HepG2 (cell line): ENCODE measurements around the gene ELANE. TPM values are rescaled to one million over a fixed set of nuclear protein-coding genes. Genes with fewer than 3 reads are reported as not detected.

ENCODE experiments used
- AGO1 ChIP-seq: fragments of 200-400 bp; formaldehyde crosslinking; IDR thresholded peaks from 2 replicates; pipeline ENCODE4 v1.6.1; 2017; ENCODE audit warnings: mild to moderate bottlenecking, low read depth, low read length, moderate library complexity; ENCODE audit not compliant: poor library complexity, severe bottlenecking
- ARID4A ChIP-seq: sonication (generic); formaldehyde crosslinking; IDR thresholded peaks from 2 replicates; pipeline ENCODE4 v1.5.0; 2020; ENCODE audit warnings: mild to moderate bottlenecking, missing genetic modification reagents, borderline replicate concordance
- ELF4 ChIP-seq: sonication (generic); formaldehyde crosslinking; IDR thresholded peaks from 2 replicates; pipeline ENCODE4 v1.5.0; 2020; ENCODE audit warnings: missing genetic modification reagents, mild to moderate bottlenecking, moderate library complexity, borderline replicate concordance
- HHEX ChIP-seq: IDR thresholded peaks from 2 replicates; pipeline ENCODE4 v1.6.1; 2016; ENCODE audit warnings: control low read depth
- IRX3 ChIP-seq: sonication (generic); formaldehyde crosslinking; IDR thresholded peaks from 2 replicates; pipeline ENCODE4 v1.8.1; 2023; ENCODE audit warnings: mild to moderate bottlenecking, low read depth, missing genetic modification reagents, borderline replicate concordance
- ISX ChIP-seq: sonication (generic); formaldehyde crosslinking; conservative IDR thresholded peaks from 2 replicates; pipeline ENCODE4 v1.5.0; 2020; ENCODE audit warnings: missing genetic modification reagents
- JUND ChIP-seq: sonication (generic); formaldehyde crosslinking; IDR thresholded peaks from 2 replicates; pipeline ENCODE4 v1.8.0; 2022; ENCODE audit warnings: mild to moderate bottlenecking, missing genetic modification reagents
- NCOA5 ChIP-seq: sonication (generic); formaldehyde crosslinking; IDR thresholded peaks from 2 replicates; pipeline ENCODE4 v1.4.0; 2020; ENCODE audit warnings: missing genetic modification reagents
- NR2C2 ChIP-seq: sonication (generic); formaldehyde crosslinking; IDR thresholded peaks from 2 replicates; pipeline ENCODE4 v1.4.0; 2020; ENCODE audit warnings: missing genetic modification reagents, mild to moderate bottlenecking, moderate library complexity, borderline replicate concordance
- PCBP1 ChIP-seq: fragments of 200-400 bp; formaldehyde crosslinking; IDR thresholded peaks from 2 replicates; pipeline ENCODE4 v1.6.1; 2017; ENCODE audit warnings: mild to moderate bottlenecking, low read depth, low read length, borderline replicate concordance
- SKIL ChIP-seq: sonication (generic); formaldehyde crosslinking; IDR thresholded peaks from 2 replicates; pipeline ENCODE4 v1.8.0; 2022; ENCODE audit warnings: missing genetic modification reagents, mild to moderate bottlenecking, moderate library complexity, borderline replicate concordance
- SMAD3 ChIP-seq: sonication (generic); formaldehyde crosslinking; IDR thresholded peaks from 2 replicates; pipeline ENCODE4 v1.4.0; 2020; ENCODE audit warnings: missing genetic modification reagents
- SP1 ChIP-seq, 2 experiments: fragments of 450-650 bp in 1 of 2; sonication (generic) in 1 of 2; formaldehyde crosslinking in 1 of 2; IDR thresholded peaks; 2 replicates each; pipeline versions ENCODE4 v1.4.0 to v1.6.1; 2016 to 2020; ENCODE audit warnings: missing genetic modification reagents in 1 of 2
- ZBTB39 ChIP-seq: sonication (generic); formaldehyde crosslinking; IDR thresholded peaks from 2 replicates; pipeline ENCODE4 v1.5.0; 2020; ENCODE audit warnings: missing genetic modification reagents
- ZBTB7B ChIP-seq: sonication (generic); formaldehyde crosslinking; IDR thresholded peaks from 2 replicates; pipeline ENCODE4 v1.4.0; 2020; ENCODE audit warnings: missing genetic modification reagents
- ZNF382 ChIP-seq: sonication (generic); formaldehyde crosslinking; IDR thresholded peaks from 2 replicates; pipeline ENCODE4 v1.5.0; 2020; ENCODE audit warnings: missing genetic modification reagents, mild to moderate bottlenecking, borderline replicate concordance
- ZNF446 ChIP-seq: sonication (generic); formaldehyde crosslinking; IDR thresholded peaks from 2 replicates; pipeline ENCODE4 v1.5.0; 2020; ENCODE audit warnings: mild to moderate bottlenecking, missing genetic modification reagents
- ZNF7 ChIP-seq: IDR thresholded peaks from 2 replicates; pipeline ENCODE4 v1.6.1; 2016; ENCODE audit warnings: missing biosample characterization, missing genetic modification reagents
- ZNF768 ChIP-seq: sonication (generic); formaldehyde crosslinking; IDR thresholded peaks from 2 replicates; pipeline ENCODE4 v1.4.0; 2020; ENCODE audit warnings: missing genetic modification reagents
- ZNF775 ChIP-seq: sonication (generic); formaldehyde crosslinking; IDR thresholded peaks from 2 replicates; pipeline ENCODE4 v1.4.0; 2020; ENCODE audit warnings: missing genetic modification reagents, mild to moderate bottlenecking, moderate library complexity, borderline replicate concordance
- ZSCAN22 ChIP-seq: sonication (generic); formaldehyde crosslinking; IDR thresholded peaks from 2 replicates; pipeline ENCODE4 v1.4.0; 2020; ENCODE audit warnings: mild to moderate bottlenecking, missing genetic modification reagents
- polyA plus RNA-seq, 8 experiments: library from polyadenylated mRNA; depleted of rRNA in 3 of 8; stranded (reverse) in 7 of 8; unstranded in 1 of 8; fragments of >200 nt; fragmentation: Illumina TruSeq in 4 of 8; extraction: Trizol in 4 of 8; gene quantifications; 2 replicates each; pipeline versions ENCODE4 v1.2.1 to v1.2.3, GENCODE V29; 2011 to 2016; ENCODE audit warnings: low read depth in 4 of 8, missing spikeins in 1 of 8, mixed read lengths in 1 of 8; ENCODE audit not compliant: insufficient read depth in 1 of 8
- total RNA-seq, 5 experiments: library from RNA; depleted of rRNA; stranded (reverse); fragments of >200 nt; fragmentation: Illumina TruSeq; extraction: Trizol; gene quantifications; 2 replicates each; pipeline ENCODE4 v1.2.3, GENCODE V29; 2016; ENCODE audit warnings: low read depth in 1 of 5

The ELANE gene
- total and polyA plus RNA-seq, 2 of the 13 experiments (the other 11 are each of a cell fraction or from before 2014, with no cell fraction given), result not detected

- TF ChIP-seq HHEX (CRISPR knock-in tag) (no peak), SMAD3 (no peak), ZNF7 (CRISPR knock-in tag) (no peak), ELF4 (CRISPR knock-in tag) (no peak), ZNF446 (no peak), ARID4A (CRISPR knock-in tag) (no peak), AGO1 (peak; percentile 65), SKIL (CRISPR knock-in tag) (no peak), PCBP1 (0 out of 2 replicates have a peak, but pooled peaks have one; percentile 74), ZBTB7B (0 out of 2 replicates have a peak, but pooled peaks have one; percentile 30), NCOA5 (CRISPR knock-in tag) (no peak), ZBTB39 (no peak), ZNF775 (CRISPR knock-in tag) (no peak), JUND (no peak), ZSCAN22 (CRISPR knock-in tag) (peak; percentile 95), ISX (CRISPR knock-in tag) (no peak), IRX3 (CRISPR knock-in tag) (no peak), ZNF382 (CRISPR knock-in tag) (no peak), NR2C2 (CRISPR knock-in tag) (no peak), ZNF768 (CRISPR knock-in tag) (0 out of 2 replicates have a peak, but pooled peaks have one; percentile 9), SP1 (IDR thresholded peaks at IDR 0.05) (no peak), SP1 (CRISPR knock-in tag; IDR thresholded peaks at IDR 0.05) (no peak)
Measured at GRCh38 chr19:814152-815078, 37.7 kb upstream of the ELANE start (continued).
